IMR-90 (cell line): ENCODE data around the gene TMEM130. TPM values are rescaled to one million over a fixed set of nuclear protein-coding genes. Genes with fewer than 3 reads are reported as not detected.
A peak's percentile ranks its signal among the peaks of the same experiment; 100 is the strongest.

ENCODE experiments used
- ATAC-seq: fragments of 200-7000 bp; cut with Tn5 transposase; 2 replicates; pipeline ENCODE4 v1.9.1; 2020; ENCODE audit warnings: low read depth, mild to moderate bottlenecking, moderate library complexity
- BruUV-seq: library from RNA; stranded (reverse); fragments of 400-500 nt; replicated peaks from 2 replicates; lab custom pipeline; 2021; lab: Mats Ljungman, UMichigan
- CTCF ChIA-PET: fragments of 300-600 bp; formaldehyde crosslinking; extraction: SDS; loops from one replicate; lab custom pipeline; 2021; ENCODE audit warnings: antibody characterized with exemption; lab: Yijun Ruan, JAX
- POLR2A ChIA-PET: fragments of 300-600 bp; sonication (Branson Sonifier 250); formaldehyde crosslinking; loops from one replicate; lab custom pipeline; 2022; ENCODE audit warnings: antibody characterized with exemption; ENCODE audit not compliant: unreplicated experiment; lab: Charles Lee
- DNase-seq: peaks from one replicate; pipeline ENCODE4 v3.0.0; 2013
- H2AFZ ChIP-seq: replicated peaks from 2 replicates; pipeline ENCODE3; 2013; ENCODE audit warnings: low read length, mild to moderate bottlenecking; ENCODE audit not compliant: poor library complexity
- H2AK5ac ChIP-seq: 2 replicates; pipeline ENCODE4 v1.6.1; 2013; ENCODE audit warnings: low read depth, low read length, inconsistent platforms
- H2AK9ac ChIP-seq: replicated peaks from 2 replicates; pipeline ENCODE3; 2013; ENCODE audit warnings: mild to moderate bottlenecking, low read depth, low read length, moderate library complexity; ENCODE audit not compliant: poor library complexity
- H2BK120ac ChIP-seq: 2 replicates; pipeline ENCODE4 v1.6.1; 2013; ENCODE audit warnings: low read depth, low read length, inconsistent platforms
- H2BK15ac ChIP-seq: 3 replicates; pipeline ENCODE4 v1.6.1; 2013; ENCODE audit warnings: low read depth, low read length, inconsistent platforms
- H2BK20ac ChIP-seq: 2 replicates; pipeline ENCODE4 v1.6.1; 2013; ENCODE audit warnings: low read depth, mild to moderate bottlenecking, inconsistent platforms, low read length, moderate library complexity
- H2BK5ac ChIP-seq: 2 replicates; pipeline ENCODE4 v1.6.1; 2013; ENCODE audit warnings: mild to moderate bottlenecking, low read depth, low read length, inconsistent platforms; ENCODE audit not compliant: poor library complexity, severe bottlenecking
- H3K14ac ChIP-seq: replicated peaks from 2 replicates; pipeline ENCODE4 v1.6.1; 2013; ENCODE audit warnings: low read depth, low read length, inconsistent platforms
- H3K18ac ChIP-seq: 2 replicates; pipeline ENCODE4 v1.6.1; 2013; ENCODE audit warnings: low read depth, low read length, control low read depth
- H3K23ac ChIP-seq: 2 replicates; pipeline ENCODE4 v1.6.1; 2013; ENCODE audit warnings: low read depth, low read length, inconsistent platforms
- H3K27ac ChIP-seq: 2 replicates; pipeline ENCODE4 v1.5.1; 2013; ENCODE audit warnings: mild to moderate bottlenecking, control low read depth, low read length; ENCODE audit not compliant: insufficient read depth
- H3K27me3 ChIP-seq: 2 replicates; pipeline ENCODE4 v1.6.1; 2013; ENCODE audit warnings: low read length; ENCODE audit not compliant: control insufficient read depth, insufficient read depth
- H3K36me3 ChIP-seq: 2 replicates; pipeline ENCODE4 v1.6.1; 2013; ENCODE audit warnings: low read length, mixed read lengths; ENCODE audit not compliant: control insufficient read depth, insufficient read depth
- H3K4ac ChIP-seq: 2 replicates; pipeline ENCODE4 v1.6.1; 2013; ENCODE audit warnings: low read depth, low read length, inconsistent platforms
- H3K4me1 ChIP-seq: 2 replicates; pipeline ENCODE4 v1.6.1; 2013; ENCODE audit warnings: low read length, mixed read lengths; ENCODE audit not compliant: control insufficient read depth, insufficient read depth
- H3K4me2 ChIP-seq: 2 replicates; pipeline ENCODE4 v1.6.1; 2013; ENCODE audit warnings: low read depth, mild to moderate bottlenecking, control low read depth, low read length, moderate library complexity
- H3K4me3 ChIP-seq: 2 replicates; pipeline ENCODE4 v1.5.1; 2013; ENCODE audit warnings: low read depth, mild to moderate bottlenecking, control low read depth, low read length, moderate library complexity; ENCODE audit not compliant: insufficient read depth
- H3K56ac ChIP-seq: 2 replicates; pipeline ENCODE4 v1.6.1; 2013; ENCODE audit warnings: low read length, inconsistent platforms; ENCODE audit not compliant: insufficient read depth; ENCODE audit errors: extremely low read depth
- H3K79me1 ChIP-seq, 2 experiments: 2 replicates each; pipeline ENCODE4 v1.6.1; 2013; ENCODE audit warnings: low read length in 2 of 2, inconsistent platforms in 1 of 2, low read depth in 1 of 2
- H3K9ac ChIP-seq: 2 replicates; pipeline ENCODE4 v1.6.1; 2013; ENCODE audit warnings: low read depth, low read length, control low read depth
- H3K9me1 ChIP-seq: 2 replicates; pipeline ENCODE4 v1.6.1; 2013; ENCODE audit warnings: low read length, inconsistent platforms; ENCODE audit not compliant: insufficient read depth
- H3K9me3 ChIP-seq: 2 replicates; pipeline ENCODE4 v1.6.1; 2013; ENCODE audit warnings: low read length; ENCODE audit not compliant: control insufficient read depth, insufficient read depth
- H4K20me1 ChIP-seq: 2 replicates; pipeline ENCODE4 v1.6.1; 2013; ENCODE audit warnings: low read length, inconsistent platforms; ENCODE audit not compliant: insufficient read depth
- H4K5ac ChIP-seq: 2 replicates; pipeline ENCODE4 v1.6.1; 2013; ENCODE audit warnings: mild to moderate bottlenecking, low read depth, low read length, control low read depth
- H4K8ac ChIP-seq, 2 experiments: 2 replicates each; pipeline ENCODE4 v1.6.1; 2013; ENCODE audit warnings: low read depth in 2 of 2, low read length in 2 of 2, control low read depth in 1 of 2, inconsistent platforms in 1 of 2
- H4K91ac ChIP-seq: 2 replicates; pipeline ENCODE4 v1.6.1; 2013; ENCODE audit warnings: low read depth, low read length, inconsistent platforms; ENCODE audit not compliant: insufficient read depth
- BHLHE40 ChIP-seq: fragments of 150-350 bp; IDR thresholded peaks from 2 replicates; pipeline ENCODE4 v1.6.1; 2016; ENCODE audit warnings: mild to moderate bottlenecking, low read depth, low read length
- CEBPB ChIP-seq: IDR thresholded peaks from 2 replicates; pipeline ENCODE4 v1.6.1; 2012; ENCODE audit warnings: low read depth, low read length, improper control_type of control experiment
- CHD1 ChIP-seq: IDR thresholded peaks from 2 replicates; pipeline ENCODE4 v1.6.1; 2012; ENCODE audit warnings: low read depth, low read length, improper control_type of control experiment
- FOS ChIP-seq: fragments of 150-350 bp; IDR thresholded peaks from 2 replicates; pipeline ENCODE4 v1.6.1; 2016; ENCODE audit warnings: low read depth, low read length
- MAFK ChIP-seq: IDR thresholded peaks from 2 replicates; pipeline ENCODE4 v1.6.1; 2012; ENCODE audit warnings: low read depth, low read length, improper control_type of control experiment
- MAZ ChIP-seq: IDR thresholded peaks from 2 replicates; pipeline ENCODE4 v1.6.1; 2012; ENCODE audit warnings: low read depth, mild to moderate bottlenecking, low read length, improper control_type of control experiment, moderate library complexity, borderline replicate concordance
- WGBS, 2 experiments: methylation state at CpG; one replicate each; pipeline versions ENCODE4 v1.1.5 to v1.1.7; 2013; ENCODE audit warnings: missing lambda C conversion rate in 2 of 2; ENCODE audit not compliant: insufficient read length in 1 of 2; ENCODE audit errors: extremely low coverage in 2 of 2; 5-methylcytosine and 5-hydroxymethylcytosine counted together
- dilution Hi-C: fragments of 300-500 bp; cut with HindIII; formaldehyde crosslinking; loops from one replicate; pipeline ENCODE4 v1.14.3; 2018; ENCODE audit warnings: low sequenced_read_pairs; ENCODE audit not compliant: unreplicated experiment
- in situ Hi-C: fragments of 300-500 bp; cut with MboI; formaldehyde crosslinking; loops from 3 replicates; pipeline ENCODE4 v1.14.3; 2019; ENCODE audit warnings: low sequenced_read_pairs, inconsistent platforms, mixed read lengths
- intact Hi-C: fragments of 100-400 bp; cut with micrococcal nuclease; formaldehyde crosslinking; loops from 2 replicates; pipeline ENCODE4 v1.10.0; 2022
- polyA plus RNA-seq, 3 experiments: library from polyadenylated mRNA; depleted of rRNA; stranded (reverse); fragments of >200 nt; gene quantifications; 2 replicates each; pipeline ENCODE4 v1.2.3, GENCODE V29; 2012; ENCODE audit warnings: low replicate concordance in 1 of 3
- total RNA-seq: library from RNA; depleted of rRNA; stranded (reverse); fragments of >200 nt; gene quantifications from 2 replicates; pipeline ENCODE4 v1.2.3, GENCODE V29; 2012
- TF ChIP-seq, protein P1 (sequence below): fragments of 150-350 bp; IDR thresholded peaks from 2 replicates; pipeline ENCODE4 v1.6.1; 2016; ENCODE audit warnings: low read depth, mild to moderate bottlenecking, low read length, moderate library complexity, borderline replicate concordance
- TF ChIP-seq, protein P2 (sequence below): conservative IDR thresholded peaks from 2 replicates; pipeline ENCODE4 v1.5.1; 2012; ENCODE audit warnings: mild to moderate bottlenecking, low read depth, low read length, improper control_type of control experiment
- TF ChIP-seq, protein P3 (sequence below): fragments of 150-350 bp; IDR thresholded peaks from 2 replicates; pipeline ENCODE4 v1.6.1; 2017; ENCODE audit warnings: mild to moderate bottlenecking, antibody characterized with exemption, low read length, low read depth

Gene TMEM130
- total and polyA plus RNA-seq, 2 of the 4 experiments (the other 2 are of a cell fraction), result 1.1 to 14.8 TPM

DNA sequence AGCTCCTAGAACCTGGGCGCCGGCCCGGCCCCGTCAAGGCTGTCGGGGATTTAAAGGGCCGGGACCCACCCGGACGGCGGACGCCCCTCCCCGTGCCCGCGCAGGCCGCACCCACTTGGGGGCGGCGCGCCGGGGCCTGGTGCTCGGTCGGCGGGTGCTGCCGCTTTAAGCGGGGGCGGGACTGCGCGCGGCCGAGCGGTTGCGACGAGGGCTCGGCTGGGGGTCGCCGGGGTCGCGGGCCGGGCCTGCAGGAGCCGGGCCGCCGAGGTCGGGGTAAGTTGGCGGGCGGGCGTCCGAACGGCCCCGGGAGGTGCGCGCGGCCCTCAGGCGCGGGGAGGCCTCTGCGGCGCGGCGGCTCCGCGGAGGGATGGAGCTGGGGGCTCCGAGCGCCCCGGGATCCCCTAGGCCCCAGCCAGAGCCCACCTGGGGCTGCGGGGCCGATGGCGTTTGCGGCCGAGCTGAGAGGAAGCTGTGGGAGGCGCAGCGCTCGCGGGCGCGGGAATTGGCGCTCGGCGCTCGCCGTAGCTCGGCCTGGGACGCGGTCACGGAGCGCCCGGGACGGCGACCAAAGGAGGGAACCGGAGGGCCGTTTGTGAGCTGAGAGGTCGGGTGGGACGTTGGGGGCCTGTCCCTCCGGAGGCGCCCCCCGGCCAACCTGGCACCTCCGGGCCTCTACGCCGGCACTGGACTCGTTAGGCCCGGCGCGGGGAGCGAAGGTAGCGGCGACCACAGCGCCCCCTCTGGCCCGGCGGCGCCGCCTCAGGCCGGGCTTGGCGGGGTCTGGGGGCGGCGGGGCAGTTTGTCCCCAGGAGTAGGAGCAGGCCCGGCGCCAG lies 8.8 kb upstream of the TMEM130 start, which contains the start of gene TRRAP (continued):
- peak; percentile 58; the same call in 1 of the 2 replicates for TF ChIP-seq MAZ
- no peak for TF ChIP-seq FOS

DNA sequence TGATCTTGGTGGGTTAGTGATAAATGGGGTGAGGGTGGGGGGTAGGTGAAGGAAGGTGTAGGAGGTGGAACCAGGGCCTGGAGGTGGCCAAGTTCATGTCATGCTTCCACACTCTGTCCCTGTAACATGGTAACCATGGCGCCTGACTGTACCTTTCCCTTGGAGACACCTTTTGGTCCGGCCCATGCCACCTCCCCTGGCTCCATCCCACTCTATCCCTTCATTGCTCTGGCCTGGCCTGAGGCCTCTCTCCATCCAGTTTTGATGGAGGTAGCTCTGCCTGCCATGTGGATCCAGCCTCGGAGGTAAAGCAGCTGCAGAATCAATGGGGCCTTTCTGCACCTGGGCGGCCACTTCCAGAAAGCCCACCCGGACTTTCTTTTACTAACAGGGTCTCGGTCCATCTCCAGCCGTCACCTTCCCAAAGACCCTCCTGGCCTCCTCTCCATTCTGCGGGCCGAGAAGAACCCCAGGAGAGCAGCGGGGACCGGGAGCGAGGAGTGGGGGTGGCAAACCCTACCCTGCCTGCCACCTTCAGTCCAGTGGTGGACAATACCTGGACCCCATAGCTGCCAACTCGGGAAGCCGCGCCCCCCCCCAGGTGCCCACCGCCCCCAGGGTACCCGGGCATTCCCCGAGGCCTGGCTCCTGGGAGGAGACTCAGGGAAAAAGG lies 8.0 kb upstream of the TMEM130 start:
- H3K4me3 ChIP-seq, result peak overlapping the region; percentile 99
- H3K9me3 ChIP-seq, result no peaks in the 10 kb centered on the region
- no peak overlapping the region for H2BK5ac ChIP-seq
- H3K56ac ChIP-seq, result no peak overlapping the region
- peak overlapping the region; percentile 98 for H2AFZ ChIP-seq
- no TSS peak for BruUV-seq
- H3K14ac ChIP-seq, result peak overlapping the region; percentile 58; the same call in 1 of the 2 replicates
- no peak overlapping the region for H2BK20ac ChIP-seq
- H3K79me1 ChIP-seq, result peaks cover 15 to 21% of the 10 kb centered on the region in 2 experiments
- CTCF ChIA-PET, result interaction anchor here (0.8 to 1.4 kb wide), 2 partner anchors 12 to 18 kb away, joined by 5 to 6 read pairs; no protein-coding TSS in a partner anchor
- peaks cover 11% of the 10 kb centered on the region for H3K36me3 ChIP-seq
- dilution Hi-C loops (no loop called here), in situ Hi-C loops (no loop called here), intact Hi-C loops (no loop called here)
- H3K4ac ChIP-seq, result peak overlapping the region; percentile 84
- POLR2A ChIA-PET, result interaction anchor here (0.6 kb wide), 2 partner anchors 9 to 24 kb away, joined by 3 to 6 read pairs; no protein-coding TSS in a partner anchor
- DNase-seq (no peak), ATAC-seq (no peak)
- H4K8ac ChIP-seq, result peak overlapping the region; percentile 87 to 94; a peak in 3 of 4 replicates
- peak overlapping the region; percentile 88 for H3K4me2 ChIP-seq
- no peak overlapping the region; the same call in 1 of the 2 replicates for H3K18ac ChIP-seq
- no peaks in the 10 kb centered on the region for H3K27me3 ChIP-seq
- peak overlapping the region; percentile 91 for H2AK5ac ChIP-seq
- peak overlapping the region; percentile 32; the same call in 1 of the 2 replicates for H3K27ac ChIP-seq
- H3K23ac ChIP-seq, result no peak overlapping the region
- peak overlapping the region; percentile 68 for H4K91ac ChIP-seq
- peak overlapping the region; percentile 98 for H2AK9ac ChIP-seq
- no peak overlapping the region; the same call in 1 of the 2 replicates for H2BK120ac ChIP-seq
- WGBS, 2 experiments, result 24% methylated on average over 10 of the region's 18 CpGs; no CpG with 5 or more reads in 1 of the 2 experiments
- H4K20me1 ChIP-seq, result peaks cover 11% of the 10 kb centered on the region
- H2BK15ac ChIP-seq, result no peak overlapping the region
- H3K9ac ChIP-seq, result peak overlapping the region; percentile 68
- peaks cover 5% of the 10 kb centered on the region; the same call in 1 of the 2 replicates for H3K9me1 ChIP-seq
- H3K4me1 ChIP-seq, result peaks cover 9% of the 10 kb centered on the region
- H4K5ac ChIP-seq, result peak overlapping the region; percentile 77
- TF ChIP-seq, protein P1, sequence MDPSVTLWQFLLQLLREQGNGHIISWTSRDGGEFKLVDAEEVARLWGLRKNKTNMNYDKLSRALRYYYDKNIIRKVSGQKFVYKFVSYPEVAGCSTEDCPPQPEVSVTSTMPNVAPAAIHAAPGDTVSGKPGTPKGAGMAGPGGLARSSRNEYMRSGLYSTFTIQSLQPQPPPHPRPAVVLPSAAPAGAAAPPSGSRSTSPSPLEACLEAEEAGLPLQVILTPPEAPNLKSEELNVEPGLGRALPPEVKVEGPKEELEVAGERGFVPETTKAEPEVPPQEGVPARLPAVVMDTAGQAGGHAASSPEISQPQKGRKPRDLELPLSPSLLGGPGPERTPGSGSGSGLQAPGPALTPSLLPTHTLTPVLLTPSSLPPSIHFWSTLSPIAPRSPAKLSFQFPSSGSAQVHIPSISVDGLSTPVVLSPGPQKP, result no peak
- TF ChIP-seq FOS, result no peak
- TF ChIP-seq, protein P2, sequence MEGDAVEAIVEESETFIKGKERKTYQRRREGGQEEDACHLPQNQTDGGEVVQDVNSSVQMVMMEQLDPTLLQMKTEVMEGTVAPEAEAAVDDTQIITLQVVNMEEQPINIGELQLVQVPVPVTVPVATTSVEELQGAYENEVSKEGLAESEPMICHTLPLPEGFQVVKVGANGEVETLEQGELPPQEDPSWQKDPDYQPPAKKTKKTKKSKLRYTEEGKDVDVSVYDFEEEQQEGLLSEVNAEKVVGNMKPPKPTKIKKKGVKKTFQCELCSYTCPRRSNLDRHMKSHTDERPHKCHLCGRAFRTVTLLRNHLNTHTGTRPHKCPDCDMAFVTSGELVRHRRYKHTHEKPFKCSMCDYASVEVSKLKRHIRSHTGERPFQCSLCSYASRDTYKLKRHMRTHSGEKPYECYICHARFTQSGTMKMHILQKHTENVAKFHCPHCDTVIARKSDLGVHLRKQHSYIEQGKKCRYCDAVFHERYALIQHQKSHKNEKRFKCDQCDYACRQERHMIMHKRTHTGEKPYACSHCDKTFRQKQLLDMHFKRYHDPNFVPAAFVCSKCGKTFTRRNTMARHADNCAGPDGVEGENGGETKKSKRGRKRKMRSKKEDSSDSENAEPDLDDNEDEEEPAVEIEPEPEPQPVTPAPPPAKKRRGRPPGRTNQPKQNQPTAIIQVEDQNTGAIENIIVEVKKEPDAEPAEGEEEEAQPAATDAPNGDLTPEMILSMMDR, result no peak
- no peak for TF ChIP-seq CHD1
- TF ChIP-seq MAFK, result no peak
- no peak for TF ChIP-seq BHLHE40
- TF ChIP-seq MAZ, result no peak
- TF ChIP-seq CEBPB, result no peak
- TF ChIP-seq, protein P3, sequence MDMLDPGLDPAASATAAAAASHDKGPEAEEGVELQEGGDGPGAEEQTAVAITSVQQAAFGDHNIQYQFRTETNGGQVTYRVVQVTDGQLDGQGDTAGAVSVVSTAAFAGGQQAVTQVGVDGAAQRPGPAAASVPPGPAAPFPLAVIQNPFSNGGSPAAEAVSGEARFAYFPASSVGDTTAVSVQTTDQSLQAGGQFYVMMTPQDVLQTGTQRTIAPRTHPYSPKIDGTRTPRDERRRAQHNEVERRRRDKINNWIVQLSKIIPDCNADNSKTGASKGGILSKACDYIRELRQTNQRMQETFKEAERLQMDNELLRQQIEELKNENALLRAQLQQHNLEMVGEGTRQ, result no peak
